Stimulated activated memory B cell treated with anti-CD40 and anti-IgM and Interleukin-4, amounts not matched to agents 10 μg/mL and 1 μg/mL and 100 μg/mL, for 72 hours (primary cell): ENCODE measurements around the gene DNAH3.
"Not testable (repeated sequence)": the region's sequence is repeated elsewhere in the genome, so short reads cannot be mapped to it uniquely, and the experiment has no call there.

Source experiments
- ATAC-seq: fragments of 150-1000 bp; cut with Tn5 transposase; 2 replicates; pipeline ENCODE4 v1.10.0; 2021
- H3K27ac Mint-ChIP-seq: one replicate; pipeline ENCODE4 v1.8.0; 2022; ENCODE audit warnings: mild to moderate bottlenecking, mixed read lengths
- H3K27me3 Mint-ChIP-seq: one replicate; pipeline ENCODE4 v1.8.0; 2022; ENCODE audit warnings: mixed read lengths
- H3K36me3 Mint-ChIP-seq: one replicate; pipeline ENCODE4 v1.8.0; 2022; ENCODE audit warnings: mixed read lengths
- H3K4me1 Mint-ChIP-seq: one replicate; pipeline ENCODE4 v1.8.0; 2022; ENCODE audit warnings: mixed read lengths
- H3K4me3 Mint-ChIP-seq: one replicate; pipeline ENCODE4 v1.8.0; 2022; ENCODE audit warnings: mild to moderate bottlenecking, moderate library complexity, mixed read lengths
- H3K9me3 Mint-ChIP-seq: one replicate; pipeline ENCODE4 v1.8.0; 2022; ENCODE audit warnings: mixed read lengths

Gene DNAH3

GRCh38 chr16:20944861-20945574, 205.6 kb downstream of the DNAH3 start:
- no peak overlapping the region for H3K27ac Mint-ChIP-seq
- H3K27me3 Mint-ChIP-seq = no peaks in the 10 kb centered on the region
- H3K4me3 Mint-ChIP-seq = no peak overlapping the region
- ATAC-seq = no peak
- peaks cover 8% of the 10 kb centered on the region for H3K4me1 Mint-ChIP-seq
- H3K9me3 Mint-ChIP-seq = no peaks in the 10 kb centered on the region
- H3K36me3 Mint-ChIP-seq = no peaks in the 10 kb centered on the region

- no peaks in the 10 kb centered on the region for H3K9me3 Mint-ChIP-seq
- no peaks in the 10 kb centered on the region for H3K36me3 Mint-ChIP-seq
- no peak overlapping the region for H3K27ac Mint-ChIP-seq
- H3K4me3 Mint-ChIP-seq = no peak overlapping the region
- no peak for ATAC-seq
- H3K4me1 Mint-ChIP-seq = peaks cover 8% of the 10 kb centered on the region
- H3K27me3 Mint-ChIP-seq = no peaks in the 10 kb centered on the region
Measured at GRCh38 chr16:20942256-20942655, 208.4 kb downstream of the DNAH3 start.

GRCh38 chr16:20941636-20941926, 209.1 kb downstream of the DNAH3 start:
- H3K4me1 Mint-ChIP-seq = peaks cover 8% of the 10 kb centered on the region
- H3K9me3 Mint-ChIP-seq = no peaks in the 10 kb centered on the region
- H3K27ac Mint-ChIP-seq = no peak overlapping the region
- H3K27me3 Mint-ChIP-seq = no peaks in the 10 kb centered on the region
- no peak overlapping the region for H3K4me3 Mint-ChIP-seq
- ATAC-seq = no peak
- no peaks in the 10 kb centered on the region for H3K36me3 Mint-ChIP-seq

- H3K4me1 Mint-ChIP-seq = peaks cover 8% of the 10 kb centered on the region
- ATAC-seq = no peak
- H3K36me3 Mint-ChIP-seq = no peaks in the 10 kb centered on the region
- H3K27me3 Mint-ChIP-seq = no peaks in the 10 kb centered on the region
- no peaks in the 10 kb centered on the region for H3K9me3 Mint-ChIP-seq
- no peak overlapping the region for H3K4me3 Mint-ChIP-seq
- no peak overlapping the region for H3K27ac Mint-ChIP-seq
Measured at GRCh38 chr16:20940871-20941635, 209.6 kb downstream of the DNAH3 start.

DNA sequence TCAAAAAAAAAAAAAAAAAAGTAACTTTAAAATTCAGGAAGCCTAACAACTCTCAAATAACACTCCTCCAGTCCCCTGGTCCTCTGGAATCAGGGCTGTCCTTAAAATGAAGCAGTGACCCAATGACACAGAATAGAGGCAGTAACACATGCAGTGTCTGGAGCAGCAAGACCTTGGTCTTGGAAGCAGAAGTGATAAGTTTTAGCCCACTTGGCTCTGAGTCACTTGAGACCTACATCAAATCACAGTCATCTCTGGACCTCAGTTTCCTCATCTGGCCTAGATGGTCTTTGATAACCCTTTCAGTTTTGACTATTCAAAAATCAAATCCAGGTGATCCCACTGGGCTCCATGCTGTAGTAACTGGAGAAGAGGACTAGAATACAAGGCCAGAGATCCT, 211.0 kb downstream of the DNAH3 start:
- Mint-ChIP-seq H3K27ac (no peak overlapping the region), H3K4me3 (no peak overlapping the region), H3K27me3 (no peaks in the 10 kb centered on the region), H3K36me3 (no peaks in the 10 kb centered on the region), H3K9me3 (no peaks in the 10 kb centered on the region), H3K4me1 (peaks cover 2% of the 10 kb centered on the region)
- ATAC-seq = no peak

DNA sequence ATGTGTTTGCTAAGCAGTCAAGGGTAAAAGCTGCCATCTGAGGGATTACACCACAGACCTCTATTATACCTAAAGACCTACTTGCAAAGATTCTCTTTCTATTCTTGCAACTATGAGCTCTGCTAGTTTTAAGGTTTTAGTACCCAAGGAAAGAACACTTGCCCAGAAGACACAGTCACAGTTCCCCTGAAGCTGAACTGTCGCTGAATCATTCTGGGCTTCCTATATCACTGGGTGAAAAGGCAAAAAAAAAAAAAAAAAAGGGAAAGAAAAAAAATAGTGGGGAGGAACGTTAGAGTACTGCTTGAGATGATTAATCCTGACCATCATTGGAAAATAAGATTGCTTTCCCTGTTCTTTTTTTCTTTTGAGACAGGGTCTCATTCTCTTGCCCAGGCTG, 212.2 kb downstream of the DNAH3 start:
- Mint-ChIP-seq H3K4me1 (no peaks in the 10 kb centered on the region), H3K4me3 (no peak overlapping the region), H3K36me3 (no peaks in the 10 kb centered on the region), H3K27me3 (no peaks in the 10 kb centered on the region), H3K27ac (no peak overlapping the region), H3K9me3 (no peaks in the 10 kb centered on the region)
- ATAC-seq = no peak

DNA sequence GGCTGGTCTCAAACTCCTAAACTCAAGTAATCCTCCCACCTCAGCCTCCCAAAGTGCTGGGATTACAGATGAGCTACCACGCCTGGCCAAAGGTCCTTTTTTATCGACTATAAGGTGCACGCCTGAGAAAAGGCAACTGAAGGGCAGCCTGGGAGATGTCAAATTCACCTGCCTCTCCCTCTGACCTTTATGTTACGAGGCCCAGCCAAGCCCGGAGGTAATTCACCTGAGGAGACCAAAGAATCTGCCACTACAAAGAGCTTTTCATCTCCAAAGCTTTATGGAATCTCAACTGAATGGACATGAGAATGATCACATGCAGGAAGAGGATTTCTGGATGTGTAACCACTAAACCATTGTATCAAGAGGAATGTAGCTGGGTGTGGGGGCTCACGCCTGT, 212.9 kb downstream of the DNAH3 start:
- Mint-ChIP-seq H3K4me3 (no peak overlapping the region), H3K9me3 (no peaks in the 10 kb centered on the region), H3K36me3 (no peaks in the 10 kb centered on the region), H3K27me3 (no peaks in the 10 kb centered on the region), H3K4me1 (no peaks in the 10 kb centered on the region), H3K27ac (no peak overlapping the region)
- no peak for ATAC-seq

DNA sequence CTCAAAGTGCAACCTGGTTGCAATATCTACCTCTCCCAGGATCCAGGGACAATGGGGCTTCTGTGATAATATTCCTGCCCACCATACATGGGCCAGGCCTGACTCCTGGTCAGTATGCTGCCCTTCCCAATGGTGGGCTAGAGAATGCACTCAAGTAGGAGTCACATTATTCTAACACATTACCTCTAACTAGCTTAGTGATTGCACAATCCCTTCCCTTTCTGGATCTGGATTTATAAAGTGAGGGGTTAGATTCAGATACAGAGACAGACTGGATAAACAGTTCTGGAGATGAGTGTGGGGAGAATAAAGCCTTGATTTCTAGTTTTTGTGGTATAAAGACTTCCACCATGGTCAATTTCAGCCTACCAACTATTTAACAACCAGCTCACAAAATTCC, 217.1 kb downstream of the DNAH3 start:
- no peaks in the 10 kb centered on the region for H3K36me3 Mint-ChIP-seq
- no peak overlapping the region for H3K4me3 Mint-ChIP-seq
- no peak overlapping the region for H3K27ac Mint-ChIP-seq
- no peaks in the 10 kb centered on the region for H3K9me3 Mint-ChIP-seq
- no peaks in the 10 kb centered on the region for H3K4me1 Mint-ChIP-seq
- H3K27me3 Mint-ChIP-seq = no peaks in the 10 kb centered on the region
- no peak for ATAC-seq

DNA sequence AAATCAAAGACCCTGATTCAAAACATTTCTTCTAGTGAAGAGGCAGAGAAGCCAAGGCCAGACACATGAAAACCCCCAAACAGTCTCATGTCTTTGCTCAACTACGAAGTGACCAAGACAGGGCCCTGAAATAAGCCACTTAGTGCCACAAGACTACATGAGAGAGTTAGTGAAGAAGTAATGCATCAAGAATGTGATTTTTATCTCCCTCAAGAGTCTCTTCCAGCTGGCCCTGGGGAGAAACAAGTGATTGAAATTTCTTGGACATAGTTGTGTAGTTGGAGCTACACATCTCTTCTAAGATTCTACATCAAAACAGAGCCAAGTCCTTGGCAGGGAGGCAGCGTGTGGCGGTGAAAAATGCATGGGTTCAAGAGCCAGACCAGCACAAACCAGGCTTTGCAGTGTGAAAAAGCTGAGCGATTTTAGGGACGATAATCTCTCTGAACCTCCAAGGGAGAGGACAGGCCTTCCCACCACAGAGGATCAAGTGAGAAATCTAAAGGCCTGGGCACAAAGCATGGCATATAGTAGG, 219.5 kb downstream of the DNAH3 start:
- peaks cover 10% of the 10 kb centered on the region for H3K36me3 Mint-ChIP-seq
- no peak overlapping the region for H3K27ac Mint-ChIP-seq
- H3K4me3 Mint-ChIP-seq = no peak overlapping the region
- no peaks in the 10 kb centered on the region for H3K9me3 Mint-ChIP-seq
- no peak for ATAC-seq
- H3K27me3 Mint-ChIP-seq = no peaks in the 10 kb centered on the region
- no peaks in the 10 kb centered on the region for H3K4me1 Mint-ChIP-seq

DNA sequence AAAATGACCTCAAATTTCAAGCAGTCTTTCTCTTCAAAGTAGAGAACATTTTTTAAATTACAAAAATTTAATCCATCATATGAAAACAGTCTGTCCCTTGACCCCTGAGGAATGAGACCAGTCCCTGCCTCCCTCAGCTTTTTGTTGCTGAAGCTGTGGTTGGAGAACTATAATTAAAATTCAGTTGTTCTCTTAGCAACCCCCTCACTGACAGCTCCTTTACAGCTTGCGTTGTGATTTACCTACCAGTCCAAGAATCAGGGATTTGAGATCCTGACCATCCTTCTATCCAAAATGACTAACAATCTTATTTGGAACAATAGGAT, 220.3 kb downstream of the DNAH3 start:
- Mint-ChIP-seq H3K4me1 (no peaks in the 10 kb centered on the region), H3K27me3 (no peaks in the 10 kb centered on the region), H3K4me3 (no peak overlapping the region), H3K27ac (no peak overlapping the region), H3K9me3 (no peaks in the 10 kb centered on the region), H3K36me3 (peaks cover 16% of the 10 kb centered on the region)
- ATAC-seq = no peak

- not testable (repeated sequence) for H3K27ac Mint-ChIP-seq, H3K4me1 Mint-ChIP-seq, ATAC-seq, H3K4me3 Mint-ChIP-seq, H3K27me3 Mint-ChIP-seq, H3K9me3 Mint-ChIP-seq
- H3K36me3 Mint-ChIP-seq = peaks cover 19% of the 10 kb centered on the region
Measured at GRCh38 chr16:20929676-20930364, 220.8 kb downstream of the DNAH3 start.

- Mint-ChIP-seq H3K27me3 (no peaks in the 10 kb centered on the region), H3K4me1 (no peaks in the 10 kb centered on the region), H3K9me3 (no peaks in the 10 kb centered on the region), H3K36me3 (peaks cover 21% of the 10 kb centered on the region), H3K27ac (no peak overlapping the region), H3K4me3 (no peak overlapping the region)
- ATAC-seq = no peak
Measured at GRCh38 chr16:20928774-20929411, 221.8 kb downstream of the DNAH3 start.

GRCh38 chr16:20925751-20926150, 224.9 kb downstream of the DNAH3 start:
- H3K36me3 Mint-ChIP-seq = peaks cover 32% of the 10 kb centered on the region
- no peak overlapping the region for H3K4me3 Mint-ChIP-seq
- no peaks in the 10 kb centered on the region for H3K27me3 Mint-ChIP-seq
- no peak overlapping the region for H3K27ac Mint-ChIP-seq
- no peaks in the 10 kb centered on the region for H3K4me1 Mint-ChIP-seq
- no peaks in the 10 kb centered on the region for H3K9me3 Mint-ChIP-seq
- no peak for ATAC-seq

GRCh38 chr16:20923876-20924275, 226.8 kb downstream of the DNAH3 start:
- Mint-ChIP-seq H3K9me3 (no peaks in the 10 kb centered on the region), H3K36me3 (peaks cover 38% of the 10 kb centered on the region), H3K27me3 (no peaks in the 10 kb centered on the region), H3K4me1 (no peaks in the 10 kb centered on the region), H3K4me3 (no peak overlapping the region), H3K27ac (no peak overlapping the region)
- no peak for ATAC-seq

DNA sequence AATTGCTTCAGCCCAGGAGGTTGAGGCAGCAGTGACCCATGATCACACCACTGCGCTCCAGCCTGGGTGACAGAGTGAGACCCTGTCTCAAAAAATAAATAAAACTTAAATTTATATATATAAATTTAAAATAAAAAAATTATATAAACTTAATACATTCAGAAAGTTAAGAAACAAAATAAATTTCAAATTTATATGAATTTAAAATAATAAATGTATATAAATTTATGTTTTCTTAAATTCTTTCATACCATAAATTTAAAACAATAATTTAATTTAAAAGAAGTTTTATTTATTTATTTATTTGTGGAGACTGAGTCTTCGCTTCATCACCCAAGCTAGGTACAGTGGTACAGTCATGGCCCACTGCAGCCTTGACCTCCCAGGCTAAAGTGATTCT, 229.8 kb downstream of the DNAH3 start:
- H3K4me1 Mint-ChIP-seq = peaks cover 19% of the 10 kb centered on the region
- no peak overlapping the region for H3K4me3 Mint-ChIP-seq
- H3K9me3 Mint-ChIP-seq = no peaks in the 10 kb centered on the region
- H3K36me3 Mint-ChIP-seq = peaks cover 46% of the 10 kb centered on the region
- H3K27ac Mint-ChIP-seq = no peak overlapping the region
- no peak for ATAC-seq
- H3K27me3 Mint-ChIP-seq = no peaks in the 10 kb centered on the region
